ENCODE data around the gene SUMO3. TPM values are rescaled to one million over a fixed set of nuclear protein-coding genes. Genes with fewer than 3 reads are reported as not detected.

The SUMO3 gene
- total and polyA plus RNA-seq, 2 of the 4 experiments (the other 2 are of a cell fraction): 64.9 to 101 TPM

DNA sequence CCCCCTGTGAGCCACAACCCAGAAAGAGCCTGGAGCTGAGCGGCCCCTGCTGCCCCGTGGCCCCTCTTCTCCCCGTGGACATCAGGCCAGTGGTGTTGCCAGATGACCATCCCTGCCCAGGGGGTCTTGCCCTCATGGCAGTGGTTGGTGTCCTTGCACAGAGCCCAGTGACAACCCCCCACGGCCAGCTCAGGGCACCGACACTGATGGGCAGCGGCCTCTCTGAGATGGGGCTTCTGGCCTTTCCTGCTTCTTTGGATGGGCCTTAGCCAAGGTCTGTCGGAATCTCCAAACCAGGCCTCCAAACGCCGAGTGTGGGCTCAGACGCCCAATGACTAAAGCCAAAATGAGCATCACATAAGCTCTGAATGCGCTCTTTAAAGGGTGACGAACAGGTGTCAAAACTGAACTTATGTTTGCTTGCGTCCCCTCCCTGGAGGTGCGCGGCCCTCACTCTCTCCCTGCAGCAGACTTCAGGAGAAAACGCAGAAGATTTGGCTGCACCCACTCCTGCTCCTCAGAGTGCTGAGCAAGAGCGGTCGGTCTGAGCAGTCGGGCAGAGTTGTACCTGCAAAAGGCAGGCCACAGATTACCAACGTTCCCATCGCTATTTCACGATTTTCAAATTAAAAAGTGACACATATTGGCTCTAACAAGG is 58.1 kb downstream of the SUMO3 start:
- Histone ChIP-seq H2AFZ (replicated peaks; ENCODE audit: low read length, poor library complexity) (no peak overlapping the region), H2BK20ac (ENCODE audit: low read depth, low read length) (no peak overlapping the region), H3K9ac (ENCODE audit: low read depth, low read length) (no peak overlapping the region), H2BK120ac (ENCODE audit: low read depth, low read length) (no peak overlapping the region), H2AK9ac (replicated peaks; ENCODE audit: low read depth, low read length, poor library complexity) (no peak overlapping the region), H4K5ac (ENCODE audit: low read depth, low read length) (no peak overlapping the region), H3K56ac (ENCODE audit: extremely low read depth, insufficient read depth, low read length) (no peak overlapping the region), H3K27ac (ENCODE audit: insufficient read depth, low read length) (no peak overlapping the region), H3K4me2 (ENCODE audit: low read depth, low read length) (no peak overlapping the region), H3K9me1 (ENCODE audit: insufficient read depth, low read length) (no peaks in the 10 kb centered on the region), H3K14ac (replicated peaks; ENCODE audit: low read depth, low read length) (no peak overlapping the region), H4K8ac (ENCODE audit: low read depth in 2 of 2, low read length in 2 of 2) (no peak overlapping the region), H2AK5ac (ENCODE audit: low read depth, low read length) (no peak overlapping the region), H3K18ac (ENCODE audit: low read depth, low read length) (no peak overlapping the region), H3K23ac (ENCODE audit: low read depth, low read length) (no peak overlapping the region), H3K9me3 (ENCODE audit: control insufficient read depth, insufficient read depth, low read length) (0 out of 2 replicates have a peak, but pooled peaks cover under 1% of the 10 kb centered on the region), H3K36me3 (ENCODE audit: control insufficient read depth, insufficient read depth, low read length) (no peaks in the 10 kb centered on the region), H2BK5ac (ENCODE audit: low read depth, low read length, poor library complexity, severe bottlenecking) (no peak overlapping the region), H3K4me3 (ENCODE audit: insufficient read depth, low read depth, low read length) (no peak overlapping the region), H4K91ac (ENCODE audit: insufficient read depth, low read depth, low read length) (no peak overlapping the region), H3K4me1 (ENCODE audit: control insufficient read depth, insufficient read depth, low read length) (no peaks in the 10 kb centered on the region), H3K27me3 (ENCODE audit: control insufficient read depth, insufficient read depth, low read length) (peaks cover 3% of the 10 kb centered on the region; the same call in 1 of the 2 replicates), H2BK15ac (ENCODE audit: low read depth, low read length) (no peak overlapping the region), H3K4ac (ENCODE audit: low read depth, low read length) (no peak overlapping the region), H3K79me1 (ENCODE audit: low read depth in 1 of 2, low read length in 2 of 2) (no peaks in the 10 kb centered on the region), H4K20me1 (ENCODE audit: insufficient read depth, low read length) (no peaks in the 10 kb centered on the region; the same call in none of the 2 replicates)
- DNase-seq (no peak), ATAC-seq (ENCODE audit: low read depth) (no peak)
- intact Hi-C loops (cut with micrococcal nuclease) (no loop called here), dilution Hi-C loops (cut with HindIII; ENCODE audit: low sequenced_read_pairs, unreplicated experiment) (no loop called here), in situ Hi-C loops (cut with MboI; ENCODE audit: low sequenced_read_pairs) (no loop called here)
- ChIA-PET POLR2A (ENCODE audit: unreplicated experiment) (no interaction called here), CTCF (interaction anchor here (0.7 kb wide), 1 partner anchor 118 kb away, joined by 3 read pairs; no protein-coding TSS in a partner anchor)
- TF ChIP-seq SMC3 (IDR thresholded peaks at IDR 0.05; ENCODE audit: low read depth, low read length) (no peak), CEBPB (IDR thresholded peaks at IDR 0.05; ENCODE audit: low read depth, low read length) (no peak), NFE2L2 (IDR thresholded peaks at IDR 0.05; ENCODE audit: low read depth, low read length) (no peak), CHD1 (IDR thresholded peaks at IDR 0.05; ENCODE audit: low read depth, low read length) (no peak), MXI1 (IDR thresholded peaks at IDR 0.05; ENCODE audit: borderline replicate concordance, low read depth, low read length) (no peak), RCOR1 (IDR thresholded peaks at IDR 0.05; ENCODE audit: insufficient replicate concordance, low read length) (no peak), RFX5 (IDR thresholded peaks at IDR 0.05; ENCODE audit: low read depth, low read length) (no peak), BHLHE40 (IDR thresholded peaks at IDR 0.05; ENCODE audit: low read depth, low read length) (no peak), MAFK (IDR thresholded peaks at IDR 0.05; ENCODE audit: low read depth, low read length) (no peak), RAD21 (IDR thresholded peaks at IDR 0.05; ENCODE audit: low read length) (no peak), POLR2A (IDR thresholded peaks at IDR 0.05; ENCODE audit: low read depth, low read length) (no peak)
- TF ChIP-seq, protein P1, sequence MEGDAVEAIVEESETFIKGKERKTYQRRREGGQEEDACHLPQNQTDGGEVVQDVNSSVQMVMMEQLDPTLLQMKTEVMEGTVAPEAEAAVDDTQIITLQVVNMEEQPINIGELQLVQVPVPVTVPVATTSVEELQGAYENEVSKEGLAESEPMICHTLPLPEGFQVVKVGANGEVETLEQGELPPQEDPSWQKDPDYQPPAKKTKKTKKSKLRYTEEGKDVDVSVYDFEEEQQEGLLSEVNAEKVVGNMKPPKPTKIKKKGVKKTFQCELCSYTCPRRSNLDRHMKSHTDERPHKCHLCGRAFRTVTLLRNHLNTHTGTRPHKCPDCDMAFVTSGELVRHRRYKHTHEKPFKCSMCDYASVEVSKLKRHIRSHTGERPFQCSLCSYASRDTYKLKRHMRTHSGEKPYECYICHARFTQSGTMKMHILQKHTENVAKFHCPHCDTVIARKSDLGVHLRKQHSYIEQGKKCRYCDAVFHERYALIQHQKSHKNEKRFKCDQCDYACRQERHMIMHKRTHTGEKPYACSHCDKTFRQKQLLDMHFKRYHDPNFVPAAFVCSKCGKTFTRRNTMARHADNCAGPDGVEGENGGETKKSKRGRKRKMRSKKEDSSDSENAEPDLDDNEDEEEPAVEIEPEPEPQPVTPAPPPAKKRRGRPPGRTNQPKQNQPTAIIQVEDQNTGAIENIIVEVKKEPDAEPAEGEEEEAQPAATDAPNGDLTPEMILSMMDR (conservative IDR thresholded peaks at IDR 0.05; ENCODE audit: low read depth, low read length): no peak
- TF ChIP-seq, protein P2, sequence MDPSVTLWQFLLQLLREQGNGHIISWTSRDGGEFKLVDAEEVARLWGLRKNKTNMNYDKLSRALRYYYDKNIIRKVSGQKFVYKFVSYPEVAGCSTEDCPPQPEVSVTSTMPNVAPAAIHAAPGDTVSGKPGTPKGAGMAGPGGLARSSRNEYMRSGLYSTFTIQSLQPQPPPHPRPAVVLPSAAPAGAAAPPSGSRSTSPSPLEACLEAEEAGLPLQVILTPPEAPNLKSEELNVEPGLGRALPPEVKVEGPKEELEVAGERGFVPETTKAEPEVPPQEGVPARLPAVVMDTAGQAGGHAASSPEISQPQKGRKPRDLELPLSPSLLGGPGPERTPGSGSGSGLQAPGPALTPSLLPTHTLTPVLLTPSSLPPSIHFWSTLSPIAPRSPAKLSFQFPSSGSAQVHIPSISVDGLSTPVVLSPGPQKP (IDR thresholded peaks at IDR 0.05; ENCODE audit: borderline replicate concordance, low read depth, low read length): no peak
- WGBS, 2 experiments (ENCODE audit: extremely low coverage in 2 of 2, insufficient read length in 1 of 2): 86% methylated on average over 11 of the region's 22 CpGs; no CpG with 5 or more reads in 1 of the 2 experiments
- BruUV-seq (replicated peaks): no TSS peak

All from IMR-90 (cell line).